NCI-H82 treated with DMSO at 0.1 percent for 48 hours (cell line): Measurements from ENCODE around the gene THSD7B.
"Not testable (repeated sequence)": the region's sequence is repeated elsewhere in the genome, so short reads cannot be mapped to it uniquely, and the experiment has no call there.

Source experiments
- DNase-seq: peaks from one replicate; lab custom pipeline; 2025; ENCODE audit not compliant: unreplicated experiment; lab: John Stamatoyannopoulos, UW

The THSD7B gene

DNA sequence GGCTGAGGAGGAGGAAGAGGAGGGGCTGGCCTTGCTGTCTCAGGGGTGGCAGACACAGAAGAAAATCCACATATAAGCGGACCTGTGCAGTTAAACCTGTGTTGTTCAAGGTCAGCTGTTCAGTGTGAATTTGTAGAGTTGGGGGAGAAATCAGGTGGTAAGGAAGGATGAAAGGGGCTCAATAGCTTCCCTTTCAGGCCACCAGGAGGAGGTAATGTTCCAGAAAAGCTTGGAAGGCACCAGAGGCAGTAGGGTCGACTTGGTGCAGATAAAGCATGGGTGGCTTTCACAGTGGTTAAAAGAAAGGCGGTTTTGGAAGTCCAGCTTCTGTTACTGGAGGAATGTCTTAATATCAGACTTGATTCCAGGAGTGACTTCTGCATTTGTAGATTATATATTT, 167.4 kb downstream of the THSD7B start:
- peak; percentile 72 for DNase-seq

DNA sequence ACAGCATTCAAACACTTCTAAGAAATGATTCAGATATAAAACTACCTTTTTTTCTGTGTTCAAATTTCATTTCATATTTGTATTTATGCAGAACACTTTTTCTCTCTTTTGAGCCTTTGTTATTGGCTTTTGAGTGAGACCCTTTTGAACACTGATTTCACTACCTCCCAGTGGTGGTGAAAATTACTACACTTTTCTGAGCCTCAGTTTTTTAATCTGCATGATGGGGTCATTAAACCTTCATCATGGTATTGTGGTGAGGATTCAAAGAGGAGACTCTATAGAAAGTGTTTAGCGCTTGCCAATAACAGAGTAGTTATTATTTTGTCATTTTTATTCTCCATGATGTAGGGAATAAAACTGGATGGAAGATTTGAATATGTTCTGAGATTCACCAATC, 169.8 kb downstream of the THSD7B start:
- no peak for DNase-seq

DNA sequence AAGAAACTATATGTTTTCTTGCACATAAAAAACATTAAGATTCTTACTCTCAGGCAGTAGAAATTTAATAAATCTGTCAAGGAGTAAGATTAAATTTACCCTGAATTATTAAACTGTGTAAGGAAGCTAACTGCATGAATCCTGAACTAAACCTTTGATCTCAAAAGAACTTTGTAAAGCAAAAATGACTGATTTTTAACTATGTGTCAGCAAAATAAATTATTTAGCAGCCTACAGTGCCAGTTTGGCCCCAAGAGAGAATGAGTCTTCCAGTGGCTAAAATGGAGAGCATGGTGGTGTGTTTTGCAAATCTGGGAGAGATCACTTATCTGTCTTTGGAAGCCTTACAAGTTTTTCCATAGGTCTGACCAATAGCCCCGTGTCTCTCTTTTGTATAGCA, 190.7 kb downstream of the THSD7B start:
- DNase-seq = no peak

DNA sequence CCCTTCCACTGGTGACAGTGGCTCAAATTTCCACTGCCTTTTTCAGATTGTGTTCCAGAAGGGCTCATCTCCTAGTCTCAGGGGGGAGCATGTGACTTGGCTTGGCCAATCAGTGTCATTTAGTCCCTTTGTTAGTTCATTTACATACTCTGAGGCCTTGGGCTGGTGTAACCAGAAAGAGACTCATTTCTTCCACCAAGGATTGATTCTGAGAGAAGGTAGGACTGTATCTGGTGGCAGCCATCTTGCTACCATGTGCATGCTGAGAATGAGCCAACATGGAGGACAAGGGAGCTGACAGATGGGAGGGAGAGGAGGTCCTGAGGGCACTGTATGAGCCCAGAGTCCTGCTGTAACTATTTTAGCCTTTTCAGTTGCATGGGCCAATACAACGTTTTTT, 191.7 kb downstream of the THSD7B start:
- peak; percentile 19 for DNase-seq

DNA sequence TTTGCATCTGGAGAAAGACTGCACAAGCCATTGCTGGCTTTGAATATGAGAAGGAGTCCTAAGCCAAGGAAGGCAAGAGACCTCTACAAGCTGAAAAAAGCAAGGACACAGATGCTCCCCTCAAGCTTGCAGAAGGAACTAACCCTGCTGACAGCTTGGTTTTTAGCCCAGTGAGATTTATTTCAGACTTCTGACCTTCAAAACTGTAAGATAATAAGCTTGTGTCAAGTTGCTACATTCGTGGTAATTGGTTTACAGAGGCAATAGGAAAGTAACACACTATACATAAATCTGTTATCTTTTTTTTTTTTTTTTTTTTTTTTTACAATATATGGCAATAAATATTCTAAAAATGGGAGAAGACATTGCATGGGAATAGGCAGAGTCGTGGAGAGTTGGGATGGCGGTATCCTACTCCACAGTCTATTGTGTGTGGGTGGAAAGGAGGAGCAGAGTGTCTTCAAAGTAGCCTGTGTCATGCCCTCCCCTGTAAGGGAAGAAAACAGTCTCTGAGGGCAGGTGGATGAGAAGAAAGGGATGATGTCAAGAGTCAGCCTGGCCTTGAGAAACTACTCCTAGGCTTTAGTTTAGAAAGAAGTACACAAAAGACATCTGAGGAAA, 196.9 kb downstream of the THSD7B start:
- peak; percentile 56 for DNase-seq

DNA sequence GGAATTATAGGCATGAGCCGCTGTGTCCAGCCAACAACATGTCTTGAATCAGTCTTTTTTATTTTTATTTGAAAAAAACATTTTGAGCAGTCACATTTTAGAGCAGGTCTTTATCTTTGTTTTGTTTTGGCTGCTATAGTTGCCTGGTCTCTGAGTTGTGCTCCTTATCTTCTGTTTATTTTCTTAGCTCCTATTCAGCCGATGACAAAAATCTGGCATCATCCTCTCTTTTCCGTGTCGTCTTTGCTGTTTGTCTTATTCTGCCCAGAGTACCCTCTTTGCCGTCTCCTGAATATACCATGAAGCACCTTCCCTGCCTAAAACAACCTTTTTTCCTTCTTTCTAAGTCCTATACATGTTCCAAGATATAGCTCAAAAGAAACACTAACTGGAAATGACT, 201.1 kb downstream of the THSD7B start:
- no peak for DNase-seq

DNA sequence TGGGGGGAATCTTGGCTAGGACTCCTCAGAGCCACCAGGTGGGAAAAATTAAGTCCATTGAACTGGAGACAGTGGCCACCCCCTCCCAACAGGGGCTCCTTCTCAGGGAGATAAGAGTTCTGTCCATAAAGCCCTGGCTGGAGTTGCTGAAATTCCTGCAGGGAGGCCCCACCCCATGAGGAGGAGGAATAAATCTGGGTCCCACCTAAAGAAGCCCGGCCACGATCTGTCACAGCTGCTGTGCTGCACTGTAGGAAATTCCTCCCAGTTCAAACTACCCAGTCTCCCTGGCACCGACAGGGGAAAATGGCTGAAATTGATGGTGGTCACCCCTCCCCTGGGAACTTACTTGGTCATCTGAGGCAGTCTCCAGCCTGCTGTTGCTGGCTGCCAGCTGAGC, 215.0 kb downstream of the THSD7B start:
- no peak for DNase-seq

DNA sequence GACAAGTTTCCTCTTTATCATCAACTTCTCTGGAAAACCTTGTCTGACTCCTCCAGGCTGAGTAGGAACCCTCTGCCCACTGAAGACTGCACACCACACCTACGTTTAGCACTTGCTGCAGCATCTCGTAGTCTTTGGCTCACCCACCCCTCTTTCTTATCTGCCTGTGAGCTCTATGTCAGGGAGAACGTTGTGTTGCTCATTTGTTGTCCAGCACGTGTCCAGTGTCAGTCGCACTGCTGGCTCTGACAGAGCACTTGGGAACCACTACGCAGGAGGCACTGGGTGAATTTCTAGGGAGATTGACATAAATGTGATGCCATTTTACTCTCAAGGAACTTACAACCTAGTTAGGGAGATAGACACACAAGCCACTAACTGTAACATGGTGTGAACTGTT, 216.3 kb downstream of the THSD7B start:
- not testable (repeated sequence) for DNase-seq

DNA sequence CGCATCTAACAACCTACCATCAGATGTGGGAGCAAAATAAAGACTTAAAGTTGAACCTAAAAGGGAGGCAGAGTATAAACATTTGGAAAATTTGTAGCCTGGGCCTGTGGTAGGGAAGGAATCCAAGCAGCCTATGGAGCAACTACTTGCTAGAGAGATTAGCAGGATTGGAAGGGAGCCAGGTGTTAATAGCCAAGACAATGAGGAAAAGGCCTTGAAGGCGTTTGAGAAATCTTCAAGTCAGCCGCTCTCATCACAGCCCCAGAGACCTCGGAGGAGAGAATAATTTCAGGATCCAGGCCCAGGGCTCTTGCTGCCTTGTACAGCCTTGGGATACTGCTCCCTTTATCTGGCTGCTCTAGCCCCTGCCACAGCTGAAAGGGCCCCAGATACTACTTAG, 219.7 kb downstream of the THSD7B start:
- peak; percentile 29 for DNase-seq

DNA sequence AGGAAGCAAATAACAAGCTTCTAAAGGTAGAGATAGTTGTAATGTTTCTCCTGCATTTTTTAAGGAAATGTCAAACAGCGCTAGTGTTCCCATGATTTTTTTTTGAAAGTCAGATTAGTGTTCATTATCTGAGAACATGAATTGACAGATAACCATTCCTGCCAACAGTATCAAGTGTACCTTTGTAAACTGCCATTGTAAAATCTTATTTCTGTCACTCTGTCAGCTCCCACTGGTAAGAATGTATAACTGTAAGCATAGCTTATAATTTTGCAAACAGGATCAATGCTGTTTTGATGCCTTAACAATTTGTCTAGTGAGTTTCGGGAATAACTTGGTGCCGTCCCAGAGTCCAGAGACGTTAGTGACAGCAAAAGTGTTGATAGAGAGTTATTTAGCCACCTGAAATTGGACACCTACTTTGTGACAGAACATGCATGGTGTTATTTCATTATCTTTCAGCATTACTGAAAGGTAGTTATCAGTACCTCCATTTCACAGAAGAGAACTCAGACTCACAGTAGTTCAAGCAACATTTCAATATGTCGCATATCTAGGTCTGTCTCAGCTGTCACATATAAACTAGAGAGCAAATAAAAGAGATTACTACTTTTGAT, 221.4 kb downstream of the THSD7B start:
- DNase-seq = no peak

DNA sequence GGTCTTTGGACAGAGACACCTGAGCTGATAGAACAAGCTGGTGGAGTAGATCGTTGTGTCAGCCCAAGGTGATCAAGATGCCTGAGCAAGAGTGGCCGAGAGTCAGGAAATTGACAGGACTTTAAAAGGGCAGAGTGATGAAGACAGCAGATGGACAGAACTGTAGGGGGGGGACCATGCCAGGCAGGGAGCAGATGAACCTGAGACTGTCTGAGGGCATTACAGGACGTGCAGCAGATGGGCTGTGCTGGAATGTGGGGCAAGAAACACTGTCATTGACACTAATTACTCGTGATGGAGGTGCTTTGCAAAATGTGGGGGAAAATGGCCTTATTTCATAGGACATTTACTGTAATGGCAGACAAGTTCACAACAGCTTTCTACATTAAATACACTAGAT, 225.0 kb downstream of the THSD7B start:
- DNase-seq = peak; percentile 31

DNA sequence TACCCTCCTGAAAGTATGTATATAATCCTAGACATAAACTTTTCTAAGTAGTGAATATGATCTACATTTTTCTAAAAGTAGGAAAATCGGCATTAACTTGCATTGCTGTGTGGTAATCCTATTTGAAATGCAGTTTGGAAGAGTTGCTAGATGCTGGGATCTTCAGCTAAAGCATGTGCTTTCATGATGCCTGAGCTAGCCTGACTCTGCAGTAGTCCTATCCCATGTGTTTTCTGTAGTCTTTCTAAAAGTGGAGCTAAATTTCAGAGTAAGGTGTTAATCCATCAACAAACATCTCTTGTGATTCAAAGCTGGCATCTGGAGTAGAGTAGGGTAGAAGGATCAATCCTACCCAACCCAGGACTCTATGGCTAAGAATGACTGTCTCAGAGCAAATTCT, 229.4 kb downstream of the THSD7B start:
- no peak for DNase-seq

DNA sequence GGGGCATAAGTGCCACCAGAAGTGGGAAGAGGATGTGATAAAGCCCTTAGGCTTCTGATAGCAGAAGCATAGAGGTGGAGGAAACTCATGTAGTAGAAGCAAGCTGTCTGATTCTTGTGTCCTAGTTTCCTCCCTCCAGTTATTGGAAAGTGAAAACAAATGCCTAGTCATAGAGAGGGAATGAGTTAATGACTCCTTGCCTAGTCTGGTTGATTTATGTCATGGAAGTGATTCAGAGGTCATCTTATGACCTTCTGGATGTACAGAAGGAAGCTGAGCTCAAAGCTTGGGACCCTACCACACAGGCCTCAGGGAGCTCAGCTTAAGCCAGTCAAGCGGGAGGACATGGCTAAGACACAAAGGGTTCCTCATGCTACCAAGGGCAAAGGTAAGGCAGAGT, 232.2 kb downstream of the THSD7B start:
- no peak for DNase-seq

DNA sequence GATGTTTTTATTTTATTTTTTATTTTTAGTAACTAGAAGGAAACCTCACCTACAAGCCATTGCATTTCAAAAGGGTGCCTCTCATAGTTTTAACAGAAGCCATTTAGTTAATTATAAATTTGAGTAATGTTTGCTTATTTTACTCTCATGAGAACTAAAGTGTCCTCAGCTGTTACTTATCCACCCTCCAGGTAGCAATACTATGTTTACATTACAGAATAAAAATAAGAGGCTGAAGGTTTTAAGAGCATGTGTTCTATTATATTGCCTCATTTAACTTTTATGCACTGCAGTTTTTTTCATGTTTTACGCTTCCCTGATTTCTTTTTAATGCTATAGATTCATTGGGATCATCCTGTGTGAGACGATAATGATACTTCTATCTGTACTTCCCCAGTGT, 235.5 kb downstream of the THSD7B start:
- no peak for DNase-seq

DNA sequence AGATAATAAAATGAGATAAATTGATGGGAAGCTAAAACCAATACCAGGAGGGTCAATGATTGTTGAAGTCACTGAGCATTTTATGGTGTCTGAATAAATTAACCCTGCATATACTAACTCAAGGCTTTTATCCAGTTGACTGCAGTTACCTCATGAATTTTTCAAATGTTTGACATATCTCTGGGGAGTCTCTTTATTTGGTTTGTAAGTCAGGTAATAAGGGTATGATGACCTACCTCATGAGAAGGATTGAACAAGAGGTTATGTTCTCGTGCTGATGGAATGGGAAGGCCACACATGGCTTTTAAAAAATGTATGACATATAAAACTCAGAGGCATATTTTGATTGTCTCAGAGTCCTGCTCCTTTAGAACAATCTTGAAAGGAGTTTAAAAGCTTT, 237.6 kb downstream of the THSD7B start:
- DNase-seq = no peak

DNA sequence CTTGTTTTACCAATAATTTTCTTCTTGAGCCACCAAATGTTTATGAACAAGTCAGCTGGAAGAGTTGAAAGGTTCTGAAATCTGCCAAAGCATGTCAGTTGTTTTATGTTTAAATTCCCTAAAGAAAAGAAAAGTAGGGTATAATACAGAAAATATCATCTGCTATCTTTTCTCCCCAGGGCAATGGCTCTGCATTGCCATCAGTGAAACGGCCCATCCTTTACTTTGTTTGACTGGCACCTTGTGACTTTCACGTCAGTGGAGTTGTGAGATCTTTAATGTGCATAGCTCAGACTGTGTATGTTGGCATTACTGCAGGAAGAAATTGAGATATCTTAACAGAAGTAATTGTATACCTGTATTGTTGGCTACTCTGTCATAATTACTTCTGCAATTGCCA, 239.9 kb downstream of the THSD7B start:
- no peak for DNase-seq

DNA sequence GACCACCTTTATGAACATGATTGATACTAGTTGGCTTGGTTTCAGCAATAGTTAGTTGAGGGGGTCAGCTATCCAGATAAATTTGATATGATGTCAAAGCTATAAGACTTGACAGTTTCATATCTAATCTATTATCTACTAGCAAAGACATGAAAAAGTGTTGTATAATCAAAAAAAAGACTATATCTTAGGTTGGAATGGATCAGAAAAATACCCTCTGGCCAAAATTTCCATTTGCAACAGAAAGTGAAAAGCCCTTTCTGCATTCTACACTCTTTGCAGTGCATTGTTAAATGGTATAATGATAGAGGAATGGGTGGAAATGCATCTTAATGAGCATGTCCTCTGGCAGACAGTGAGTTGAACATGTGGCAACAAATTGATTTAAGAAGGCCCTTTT, 242.6 kb downstream of the THSD7B start:
- DNase-seq = no peak

DNA sequence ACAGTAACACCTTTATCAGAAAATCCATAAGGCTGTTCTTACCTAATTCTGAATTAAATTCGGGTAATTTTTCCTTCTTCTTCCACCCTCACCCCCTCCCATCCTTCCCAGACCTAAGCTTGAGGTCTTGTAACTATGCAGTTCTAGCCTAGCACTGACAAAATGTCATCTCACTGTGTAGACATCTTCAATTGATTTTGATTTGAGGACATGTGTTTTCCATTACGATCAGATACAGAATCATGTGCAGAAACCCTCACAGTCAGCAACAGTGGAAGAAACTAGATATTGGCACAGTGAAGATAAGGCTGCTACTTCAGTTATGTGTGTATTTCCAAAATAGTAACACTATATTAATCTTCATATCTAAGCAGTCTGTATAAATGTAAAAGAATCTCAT, 244.6 kb downstream of the THSD7B start:
- DNase-seq = no peak

DNA sequence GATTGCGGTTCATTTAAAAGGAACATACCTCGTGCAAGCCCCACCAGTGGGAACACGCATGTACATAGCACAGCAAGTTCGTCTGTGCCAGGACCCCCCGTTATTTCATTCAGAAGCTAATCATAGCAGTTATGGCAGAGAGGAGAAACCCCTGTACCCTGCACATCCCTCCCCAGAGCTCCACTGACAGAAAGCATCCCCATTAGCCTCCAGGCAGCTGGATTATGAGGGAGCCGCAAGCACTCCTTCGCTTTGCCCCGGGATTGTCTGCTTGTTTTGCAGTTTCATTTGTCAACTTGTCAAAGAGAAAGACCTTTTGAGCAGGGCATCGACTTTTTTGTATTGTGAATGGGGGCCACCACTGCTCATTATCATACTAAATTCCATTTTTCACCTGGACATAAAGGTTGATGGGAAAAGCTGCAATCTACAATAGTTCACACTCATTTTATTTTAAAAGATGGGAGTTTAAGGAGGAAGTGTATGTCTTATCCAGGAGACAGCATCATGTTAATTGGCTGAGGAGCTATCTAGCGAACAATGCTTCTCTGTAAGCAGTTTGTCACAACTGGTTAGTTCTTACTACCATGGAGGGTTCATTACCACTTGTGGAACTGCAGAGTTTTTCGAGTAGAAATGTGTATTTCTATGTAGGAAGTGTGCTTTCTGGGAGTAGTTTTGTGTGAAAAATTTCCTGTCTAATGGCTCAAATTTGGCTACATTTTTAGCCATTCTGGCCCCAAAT, 255.3 kb downstream of the THSD7B start:
- DNase-seq = no peak

DNA sequence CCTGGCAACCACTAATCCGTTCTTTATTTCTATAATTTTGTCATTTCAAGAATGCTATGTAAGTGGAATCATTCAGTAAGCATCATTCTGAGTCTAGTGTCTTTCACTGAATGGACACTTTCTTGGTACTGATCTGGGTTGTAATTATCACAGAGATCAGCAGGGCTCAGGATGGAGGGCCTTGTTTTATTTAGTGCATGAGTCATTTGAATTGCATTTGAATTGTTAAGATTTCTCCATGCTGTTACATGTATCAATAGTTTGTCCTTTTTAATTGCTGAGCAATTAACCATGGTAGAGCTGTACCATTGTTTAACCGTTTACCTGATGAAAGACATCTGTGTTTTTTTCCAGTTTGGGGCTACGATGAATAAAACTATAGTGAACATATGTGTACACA, 256.4 kb downstream of the THSD7B start:
- no peak for DNase-seq

DNA sequence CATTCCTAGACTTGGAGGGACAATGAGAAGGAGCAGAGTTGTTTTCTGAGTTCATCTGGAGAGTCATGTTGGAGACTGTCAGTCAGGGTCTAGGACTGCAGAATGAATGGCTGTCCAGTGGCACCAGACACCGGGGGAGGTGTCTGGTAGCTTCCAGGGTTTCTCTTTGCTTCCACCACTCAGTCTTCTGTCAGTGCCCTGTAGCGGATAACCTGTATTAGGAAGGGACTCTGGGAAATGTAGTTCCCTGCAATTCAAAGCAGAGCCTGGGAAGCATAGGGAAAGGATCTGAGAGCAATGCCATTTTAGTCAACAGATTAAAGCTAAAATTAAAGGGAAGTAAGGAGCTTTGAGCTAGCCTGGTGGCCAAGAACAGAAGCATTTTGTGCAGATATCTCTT, 257.9 kb downstream of the THSD7B start:
- DNase-seq = no peak

DNA sequence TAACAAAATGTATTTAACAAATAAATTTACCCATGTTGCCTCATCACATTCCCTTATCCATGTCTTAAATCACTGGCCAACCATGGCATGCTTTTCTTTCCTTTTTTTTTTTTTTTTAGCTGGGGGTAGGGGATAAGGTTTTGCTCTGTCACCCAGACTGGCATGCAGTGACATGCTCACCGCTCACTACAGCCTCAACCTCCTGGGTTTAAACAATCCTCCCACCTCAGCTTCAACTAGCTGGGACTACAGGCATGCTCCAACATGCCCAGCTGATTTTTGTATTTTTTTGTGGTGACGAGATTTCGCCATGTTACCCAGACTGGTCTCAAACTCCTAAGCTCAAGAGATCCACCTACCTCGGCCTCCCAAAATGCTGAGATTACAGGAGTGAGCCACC, 266.4 kb downstream of the THSD7B start:
- no peak for DNase-seq

DNA sequence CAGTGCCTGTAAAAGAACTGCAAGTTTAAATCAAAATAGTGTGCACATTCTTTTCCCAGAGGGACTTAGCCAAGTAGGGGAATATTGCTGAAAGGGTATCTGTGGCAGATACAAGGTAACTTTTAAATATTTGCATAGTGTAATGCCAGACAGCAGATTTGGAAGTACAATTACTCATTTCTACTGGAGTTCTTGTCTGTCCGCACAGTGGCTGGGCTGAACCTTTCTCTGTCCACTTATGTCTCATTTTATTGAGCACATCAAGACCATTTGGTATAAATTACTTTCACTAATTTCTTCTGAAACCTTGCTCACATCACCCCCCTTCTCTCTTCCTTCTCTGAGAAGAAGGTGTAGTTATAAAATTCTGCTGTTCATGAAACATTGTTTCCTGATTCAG, 271.3 kb downstream of the THSD7B start:
- DNase-seq = no peak
